ENCODE data around the gene OR1J4.
A peak's percentile ranks its signal among the peaks of the same experiment; 100 is the strongest.
"Not testable (repeated sequence)": the region's sequence is repeated elsewhere in the genome, so short reads cannot be mapped to it uniquely, and the experiment has no call there.

OR1J4 gene

DNA sequence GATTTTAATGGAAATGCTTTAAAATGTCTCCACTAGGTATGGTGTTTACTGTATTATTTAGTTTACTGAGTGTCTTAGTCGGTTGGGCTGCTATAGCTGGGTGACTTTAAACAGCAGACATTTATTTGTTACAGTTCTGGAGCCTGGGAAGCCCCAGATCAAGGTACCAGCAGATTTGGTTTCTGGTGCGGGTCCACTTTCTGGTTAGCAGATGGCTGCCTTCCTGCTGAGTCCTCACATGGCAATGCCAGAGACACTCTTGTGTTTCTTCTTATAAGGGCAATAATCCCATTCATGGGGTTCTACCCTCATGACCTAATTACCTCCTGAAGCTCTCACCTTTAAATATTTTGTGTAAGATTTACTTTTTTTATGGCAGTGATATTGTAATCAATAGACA, 715 bp upstream of the OR1J4 start:
- FAIRE-seq (no peak), DNase-seq (ENCODE audit: insufficient read length, low spot score) (no peak)
- TF ChIP-seq SPI1 (IDR thresholded peaks at IDR 0.05; ENCODE audit: low read depth, low read length) (no peak), TAF1 (IDR thresholded peaks at IDR 0.05; ENCODE audit: low read depth, low read length) (no peak), POU2F2 (IDR thresholded peaks at IDR 0.05; ENCODE audit: low read depth, low read length) (no peak), POLR2AphosphoS5 (IDR thresholded peaks at IDR 0.05; ENCODE audit: low read depth, low read length) (no peak), POLR2A (IDR thresholded peaks at IDR 0.05; ENCODE audit: low read depth, low read length) (no peak), PAX5 (IDR thresholded peaks at IDR 0.05; ENCODE audit: insufficient read depth, low read length, severe bottlenecking) (no peak)

DNA sequence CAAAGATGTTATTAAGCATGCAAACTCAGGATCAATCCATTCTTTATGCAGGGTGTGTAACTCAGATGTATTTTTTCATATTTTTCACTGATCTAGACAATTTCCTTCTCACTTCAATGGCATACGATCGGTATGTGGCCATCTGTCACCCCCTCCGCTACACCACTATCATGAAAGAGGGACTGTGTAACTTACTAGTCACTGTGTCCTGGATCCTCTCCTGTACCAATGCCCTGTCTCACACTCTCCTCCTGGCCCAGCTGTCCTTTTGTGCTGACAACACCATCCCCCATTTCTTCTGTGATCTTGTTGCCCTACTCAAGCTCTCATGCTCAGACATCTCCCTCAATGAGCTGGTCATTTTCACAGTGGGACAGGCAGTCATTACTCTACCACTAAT, 435 bp downstream of the OR1J4 start:
- no peak for DNase-seq (ENCODE audit: insufficient read length, low spot score)
- TF ChIP-seq TAF1 (IDR thresholded peaks at IDR 0.05; ENCODE audit: low read depth, low read length) (no peak), POLR2AphosphoS5 (IDR thresholded peaks at IDR 0.05; ENCODE audit: low read depth, low read length) (no peak), POLR2A (IDR thresholded peaks at IDR 0.05; ENCODE audit: low read depth, low read length) (no peak), SPI1 (IDR thresholded peaks at IDR 0.05; ENCODE audit: low read depth, low read length) (no peak), PAX5 (IDR thresholded peaks at IDR 0.05; ENCODE audit: insufficient read depth, low read length, severe bottlenecking) (no peak), POU2F2 (IDR thresholded peaks at IDR 0.05; ENCODE audit: low read depth, low read length) (no peak)
- FAIRE-seq = no peak

GRCh38 chr9:122526602-122527001, 7.7 kb downstream of the OR1J4 start:
- no peak for FAIRE-seq
- DNase-seq (ENCODE audit: insufficient read length, low spot score) = no peak
- TF ChIP-seq POU2F2 (IDR thresholded peaks at IDR 0.05; ENCODE audit: low read depth, low read length) = no peak
- no peak for TF ChIP-seq TAF1 (IDR thresholded peaks at IDR 0.05; ENCODE audit: low read depth, low read length)
- TF ChIP-seq SPI1 (IDR thresholded peaks at IDR 0.05; ENCODE audit: low read depth, low read length) = no peak
- TF ChIP-seq POLR2A (IDR thresholded peaks at IDR 0.05; ENCODE audit: low read depth, low read length) = no peak
- TF ChIP-seq POLR2AphosphoS5 (IDR thresholded peaks at IDR 0.05; ENCODE audit: low read depth, low read length) = no peak
- no peak for TF ChIP-seq PAX5 (IDR thresholded peaks at IDR 0.05; ENCODE audit: insufficient read depth, low read length, severe bottlenecking)

GRCh38 chr9:122527193-122527592, 8.3 kb downstream of the OR1J4 start, which contains the start of gene OR1N1:
OR1N1 (minus strand) TSS chr9:122527293; CDS start chr9:122527293, 0 bp downstream.
- DNase-seq (ENCODE audit: insufficient read length, low spot score) = no peak
- no peak for TF ChIP-seq TAF1 (IDR thresholded peaks at IDR 0.05; ENCODE audit: low read depth, low read length)
- TF ChIP-seq POLR2AphosphoS5 (IDR thresholded peaks at IDR 0.05; ENCODE audit: low read depth, low read length) = no peak
- no peak for TF ChIP-seq POU2F2 (IDR thresholded peaks at IDR 0.05; ENCODE audit: low read depth, low read length)
- no peak for TF ChIP-seq SPI1 (IDR thresholded peaks at IDR 0.05; ENCODE audit: low read depth, low read length)
- TF ChIP-seq POLR2A (IDR thresholded peaks at IDR 0.05; ENCODE audit: low read depth, low read length) = no peak
- TF ChIP-seq PAX5 (IDR thresholded peaks at IDR 0.05; ENCODE audit: insufficient read depth, low read length, severe bottlenecking) = no peak
- no peak for FAIRE-seq

GRCh38 chr9:122531157-122531556, 12.2 kb downstream of the OR1J4 start:
- not testable (repeated sequence) for FAIRE-seq; DNase-seq (ENCODE audit: insufficient read length, low spot score)

DNA sequence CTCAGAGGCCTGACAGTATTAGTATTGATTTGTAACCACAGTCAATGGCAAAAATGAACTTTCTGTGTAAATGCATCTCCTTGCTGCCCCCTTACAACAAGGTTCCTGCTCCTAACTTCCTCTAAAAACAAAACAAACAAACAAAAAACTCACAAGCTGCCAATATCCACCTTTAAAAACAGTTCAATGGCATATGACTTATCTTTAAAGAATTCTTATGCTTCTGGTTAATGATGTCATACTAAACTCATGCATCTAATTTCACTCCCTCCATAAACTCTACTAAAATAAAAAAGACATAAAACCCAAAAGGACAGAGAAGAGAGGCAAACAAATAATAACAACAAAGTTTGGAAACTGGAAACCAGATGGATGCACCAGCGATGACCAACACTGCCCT, 17.2 kb downstream of the OR1J4 start:
- FAIRE-seq (no peak), DNase-seq (ENCODE audit: insufficient read length, low spot score) (no peak)
- TF ChIP-seq SPI1 (IDR thresholded peaks at IDR 0.05; ENCODE audit: low read depth, low read length) = no peak
- no peak for TF ChIP-seq TAF1 (IDR thresholded peaks at IDR 0.05; ENCODE audit: low read depth, low read length)
- no peak for TF ChIP-seq POLR2AphosphoS5 (IDR thresholded peaks at IDR 0.05; ENCODE audit: low read depth, low read length)
- TF ChIP-seq PAX5 (IDR thresholded peaks at IDR 0.05; ENCODE audit: insufficient read depth, low read length, severe bottlenecking) = no peak
- TF ChIP-seq POLR2A (IDR thresholded peaks at IDR 0.05; ENCODE audit: low read depth, low read length) = no peak

DNA sequence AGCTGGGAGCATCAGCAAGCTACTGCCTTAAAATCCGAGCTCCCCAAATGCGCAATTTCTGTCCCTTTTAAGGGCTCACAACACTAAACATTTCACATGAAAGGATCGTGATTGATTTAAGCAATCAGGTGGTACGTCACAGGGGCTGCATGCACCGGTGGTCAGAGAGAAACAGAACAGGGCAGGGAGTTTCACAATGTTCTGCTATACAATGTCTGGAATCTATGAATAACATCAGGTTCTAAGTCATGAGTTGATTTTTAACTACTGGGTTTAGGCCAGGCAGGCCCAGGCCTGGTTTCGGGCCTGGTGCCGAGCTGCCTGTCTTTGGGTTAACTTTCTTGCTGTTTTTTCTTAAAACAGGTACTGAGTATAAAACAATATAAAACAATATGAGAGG, 18.1 kb downstream of the OR1J4 start:
- FAIRE-seq; DNase-seq (ENCODE audit: insufficient read length, low spot score): not testable (repeated sequence)

DNA sequence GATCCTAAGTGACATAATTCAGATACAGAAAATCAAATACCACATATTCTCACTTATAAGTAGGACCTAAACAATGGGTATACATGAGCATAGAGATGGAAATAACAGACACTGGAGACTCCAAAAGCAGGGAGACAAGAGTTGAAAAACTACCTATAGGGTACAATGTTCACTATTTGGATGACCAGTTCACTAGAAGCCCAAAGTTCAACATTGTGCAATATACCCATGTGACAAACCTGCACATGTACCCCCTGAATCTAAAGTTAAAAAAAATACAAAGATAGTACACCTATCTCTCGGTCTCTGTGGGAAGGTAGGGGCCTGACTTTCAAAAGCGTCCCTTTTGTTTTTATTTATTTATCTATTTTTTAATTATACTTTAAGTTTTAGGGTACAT, 19.8 kb downstream of the OR1J4 start:
- no peak for FAIRE-seq

DNA sequence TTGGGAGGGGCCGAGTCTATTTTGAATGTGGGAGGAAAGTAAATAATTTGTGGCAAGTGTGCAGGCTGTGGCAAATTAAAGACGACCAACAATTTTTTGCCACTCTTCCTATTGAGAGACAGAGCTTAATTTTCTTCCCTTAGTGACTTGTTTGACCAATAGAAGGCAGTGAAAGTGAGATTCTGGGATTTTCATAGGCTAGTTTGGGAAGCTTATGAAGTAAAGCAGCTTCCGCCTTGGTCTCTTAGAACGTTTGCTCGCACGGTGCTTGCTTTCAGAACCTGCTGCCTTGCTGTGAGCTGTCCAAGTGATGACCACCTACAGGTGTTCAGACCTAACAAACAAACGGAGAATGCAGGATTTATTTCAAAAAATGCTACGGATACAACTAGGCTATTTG, 27.3 kb downstream of the OR1J4 start:
- FAIRE-seq = no peak
- DNase-seq (ENCODE audit: insufficient read length, low spot score) = no peak
- no peak for TF ChIP-seq POLR2AphosphoS5 (IDR thresholded peaks at IDR 0.05; ENCODE audit: low read depth, low read length)
- no peak for TF ChIP-seq POU2F2 (IDR thresholded peaks at IDR 0.05; ENCODE audit: low read depth, low read length)
- TF ChIP-seq SPI1 (IDR thresholded peaks at IDR 0.05; ENCODE audit: low read depth, low read length) = no peak
- no peak for TF ChIP-seq POLR2A (IDR thresholded peaks at IDR 0.05; ENCODE audit: low read depth, low read length)
- TF ChIP-seq TAF1 (IDR thresholded peaks at IDR 0.05; ENCODE audit: low read depth, low read length) = no peak
- TF ChIP-seq PAX5 (IDR thresholded peaks at IDR 0.05; ENCODE audit: insufficient read depth, low read length, severe bottlenecking) = no peak

More for the DNA sequence above, 19.8 kb downstream of the OR1J4 start:
- DNase-seq (ENCODE audit: insufficient read length, low spot score) = no peak
- TF ChIP-seq POLR2AphosphoS5 (IDR thresholded peaks at IDR 0.05; ENCODE audit: low read depth, low read length) (no peak), POLR2A (IDR thresholded peaks at IDR 0.05; ENCODE audit: low read depth, low read length) (no peak), PAX5 (IDR thresholded peaks at IDR 0.05; ENCODE audit: insufficient read depth, low read length, severe bottlenecking) (no peak), POU2F2 (IDR thresholded peaks at IDR 0.05; ENCODE audit: low read depth, low read length) (no peak), SPI1 (IDR thresholded peaks at IDR 0.05; ENCODE audit: low read depth, low read length) (no peak)

- FAIRE-seq (no peak), DNase-seq (ENCODE audit: insufficient read length, low spot score) (no peak)
- no peak for TF ChIP-seq TAF1 (IDR thresholded peaks at IDR 0.05; ENCODE audit: low read depth, low read length)
- no peak for TF ChIP-seq POLR2AphosphoS5 (IDR thresholded peaks at IDR 0.05; ENCODE audit: low read depth, low read length)
- TF ChIP-seq POU2F2 (IDR thresholded peaks at IDR 0.05; ENCODE audit: low read depth, low read length) = no peak
- no peak for TF ChIP-seq POLR2A (IDR thresholded peaks at IDR 0.05; ENCODE audit: low read depth, low read length)
- TF ChIP-seq PAX5 (IDR thresholded peaks at IDR 0.05; ENCODE audit: insufficient read depth, low read length, severe bottlenecking) = no peak
- no peak for TF ChIP-seq SPI1 (IDR thresholded peaks at IDR 0.05; ENCODE audit: low read depth, low read length)
Observed at GRCh38 chr9:122551371-122551770, 32.4 kb downstream of the OR1J4 start.

GRCh38 chr9:122552812-122553211, 33.9 kb downstream of the OR1J4 start, which contains the start of gene OR1N2:
OR1N2 (plus strand) TSS chr9:122553112; CDS start chr9:122553212, 100 bp downstream.
- DNase-seq (ENCODE audit: insufficient read length, low spot score) (no peak), FAIRE-seq (no peak)
- TF ChIP-seq TAF1 (IDR thresholded peaks at IDR 0.05; ENCODE audit: low read depth, low read length) (no peak), SPI1 (IDR thresholded peaks at IDR 0.05; ENCODE audit: low read depth, low read length) (peak; percentile 50; the same call in 1 of the 2 replicates)

Data from GM12891 (cell line).